GM20000 (cell line): ENCODE data around the gene IL17RD.
"Not testable (repeated sequence)": the region's sequence is repeated elsewhere in the genome, so short reads cannot be mapped to it uniquely, and the experiment has no call there.

Source experiments
- DNase-seq: peaks from one replicate; pipeline ENCODE4 v3.0.0; 2012; ENCODE audit warnings: low spot score
- CTCF ChIP-seq: IDR thresholded peaks from 2 replicates; pipeline ENCODE4 v1.5.1; 2012; ENCODE audit warnings: mild to moderate bottlenecking, control low read depth; ENCODE audit errors: extremely low read depth, missing control alignments

Gene IL17RD

GRCh38 chr3:57093489-57093888 lies 71.7 kb downstream of the IL17RD start:
- TF ChIP-seq CTCF: peak; percentile 12

DNA sequence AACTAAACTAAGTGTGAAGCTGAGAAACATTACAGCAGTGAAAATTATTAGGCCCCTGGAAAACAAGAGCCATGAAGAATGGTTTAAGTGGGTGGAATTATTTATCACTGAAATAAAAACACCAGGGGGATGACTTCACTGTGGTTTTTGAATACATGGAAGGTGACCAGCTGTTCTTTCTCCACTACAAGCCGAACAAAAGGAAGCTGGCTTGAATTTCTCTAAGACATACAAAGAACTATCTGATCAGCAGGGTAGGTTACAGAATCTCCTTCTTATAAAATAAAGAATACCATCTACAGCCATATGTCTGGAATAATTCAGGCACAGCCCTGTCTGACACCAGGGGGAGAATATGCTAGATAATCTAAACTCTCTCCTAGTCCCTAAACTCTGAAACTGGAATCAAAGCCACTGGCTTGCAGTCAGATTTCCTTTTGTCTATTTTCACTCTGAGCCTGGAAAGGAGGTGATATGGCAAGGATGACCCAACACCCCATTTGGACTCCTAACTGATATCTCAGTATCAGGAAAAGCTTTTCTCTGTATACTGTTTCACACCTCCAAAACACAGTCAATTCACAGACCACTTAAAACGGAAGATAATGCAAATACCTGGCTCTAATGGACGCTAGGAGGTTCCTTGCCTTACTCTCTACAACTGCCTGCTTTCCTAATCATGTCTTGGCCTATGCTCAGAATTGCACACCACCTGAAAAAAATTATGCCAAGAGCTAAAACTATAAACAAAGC lies 73.5 kb downstream of the IL17RD start:
- no peak for DNase-seq
- TF ChIP-seq CTCF: no peak

More at GRCh38 chr3:57093489-57093888, 71.7 kb downstream of the IL17RD start:
- no peak for DNase-seq

- TF ChIP-seq CTCF: no peak
- DNase-seq: no peak
Measured at GRCh38 chr3:57089043-57089442, 76.1 kb downstream of the IL17RD start.

GRCh38 chr3:57088503-57088902 lies 76.7 kb downstream of the IL17RD start:
- no peak for TF ChIP-seq CTCF
- DNase-seq: no peak

DNA sequence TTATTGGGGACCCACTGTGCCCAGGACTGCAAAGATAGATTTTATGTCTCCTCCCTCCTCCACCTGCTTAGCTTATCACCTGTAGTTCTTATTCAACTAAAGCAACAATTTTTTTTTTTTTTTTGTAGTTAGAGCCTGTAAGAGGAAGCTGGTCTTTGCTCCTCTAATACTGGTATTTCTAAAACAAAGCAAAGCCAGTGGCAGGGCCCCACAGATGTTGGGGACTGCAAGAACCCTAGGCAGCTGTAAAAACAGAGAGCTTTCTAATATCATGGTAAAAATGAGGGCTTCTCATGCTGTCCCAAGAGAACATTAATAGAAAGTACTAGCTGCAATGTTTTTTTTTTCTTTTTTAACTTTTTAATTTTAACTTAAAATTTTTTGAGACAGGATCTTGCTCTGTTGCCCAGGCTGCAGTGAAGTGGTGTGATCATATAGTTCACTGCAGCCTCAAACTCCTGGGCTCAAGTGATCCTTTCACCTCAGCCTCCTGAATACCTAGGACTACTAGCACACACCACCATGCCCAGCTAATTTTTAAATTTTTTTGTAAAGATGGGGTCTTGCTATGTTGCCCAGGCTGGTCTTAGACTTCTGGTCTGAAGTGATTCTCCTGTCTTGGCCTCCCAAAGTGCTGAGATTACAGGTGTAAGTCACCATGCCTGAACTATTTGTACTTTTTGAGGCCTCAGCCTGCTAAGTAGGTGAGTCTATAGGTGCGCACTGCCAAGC lies 77.6 kb downstream of the IL17RD start:
- no peak for TF ChIP-seq CTCF
- no peak for DNase-seq

- DNase-seq: no peak
- TF ChIP-seq CTCF: no peak
Measured at GRCh38 chr3:57086201-57086600, 79.0 kb downstream of the IL17RD start.

GRCh38 chr3:57085211-57085610 lies 79.9 kb downstream of the IL17RD start:
- TF ChIP-seq CTCF: no peak
- DNase-seq: no peak

DNA sequence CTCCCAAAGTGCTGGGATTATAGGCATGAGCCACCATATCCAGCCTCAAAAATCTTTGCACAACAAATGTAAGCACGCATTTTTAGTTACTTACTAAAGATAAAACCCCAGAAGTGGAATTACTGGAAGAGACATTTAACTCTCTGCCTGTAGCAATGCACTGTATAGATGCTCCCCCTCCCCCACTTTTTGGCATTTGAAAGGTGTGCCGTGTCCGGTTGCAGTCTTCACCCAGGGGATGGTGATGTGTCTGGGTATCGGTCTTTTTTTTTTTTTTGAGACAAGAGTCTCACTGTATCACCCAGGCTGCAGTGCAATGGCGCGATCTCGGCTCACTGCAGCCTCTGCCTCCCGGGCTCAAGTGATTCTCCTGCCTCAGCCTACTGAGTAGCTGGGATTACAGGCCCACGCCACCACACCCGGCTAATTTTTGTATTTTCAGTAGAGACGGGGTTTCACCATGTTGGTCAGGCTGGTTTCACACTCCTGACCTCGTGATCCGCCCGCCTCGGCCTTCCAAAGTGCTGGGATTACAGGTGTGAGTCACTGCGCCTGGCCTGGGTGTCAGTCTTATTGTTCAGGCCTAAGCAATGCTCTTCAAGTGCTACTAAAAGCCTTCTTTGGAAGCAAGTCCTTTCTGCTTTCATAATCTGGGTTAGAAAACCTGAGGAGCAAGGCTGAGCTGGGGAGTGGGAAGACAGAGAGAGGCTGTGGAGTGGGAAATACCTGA lies 81.7 kb downstream of the IL17RD start:
- not testable (repeated sequence) for DNase-seq
